Urinary bladder (tissue), 4 donors: ENCODE data around the gene SLC6A8. TPM values are rescaled to one million over a fixed set of nuclear protein-coding genes. Genes with fewer than 3 reads are reported as not detected.
A peak's percentile ranks its signal among the peaks of the same experiment; 100 is the strongest.

Experiments used
- DNase-seq: peaks from one replicate; pipeline ENCODE4 v3.0.0-alpha.2; 2015; ENCODE audit errors: extremely low spot score
- H3K27ac ChIP-seq: one replicate; pipeline ENCODE4 v1.5.1; 2013; ENCODE audit warnings: low read depth, mild to moderate bottlenecking, moderate library complexity
- H3K36me3 ChIP-seq: one replicate; pipeline ENCODE4 v1.6.1; 2013; ENCODE audit warnings: mild to moderate bottlenecking, moderate library complexity; ENCODE audit not compliant: insufficient read depth
- H3K4me1 ChIP-seq: one replicate; pipeline ENCODE4 v1.6.1; 2013; ENCODE audit warnings: mild to moderate bottlenecking, moderate library complexity; ENCODE audit not compliant: insufficient read depth
- H3K4me3 ChIP-seq: one replicate; pipeline ENCODE4 v1.5.1; 2013; ENCODE audit warnings: low read depth, low read length
- WGBS: extraction: QIAGEN DNeasy Blood & Tissue Kit; methylation state at CpG from one replicate; pipeline ENCODE4 v1.1.7; 2013; 5-methylcytosine and 5-hydroxymethylcytosine counted together
- polyA plus RNA-seq: library from polyadenylated mRNA; stranded (reverse); fragments of 200-250 nt; gene quantifications from one replicate; pipeline ENCODE4 v1.2.3, GENCODE V29; 2013
- total RNA-seq: library from RNA; depleted of rRNA; stranded (reverse); fragments of >200 nt; gene quantifications from one replicate; pipeline ENCODE4 v1.2.3, GENCODE V29; 2014
- donor health status: healthy with polysubstance abuse.
- donor health status: healthy.

The SLC6A8 gene
- total RNA-seq = 10.0 TPM
- 76.1 TPM for polyA plus RNA-seq

DNA sequence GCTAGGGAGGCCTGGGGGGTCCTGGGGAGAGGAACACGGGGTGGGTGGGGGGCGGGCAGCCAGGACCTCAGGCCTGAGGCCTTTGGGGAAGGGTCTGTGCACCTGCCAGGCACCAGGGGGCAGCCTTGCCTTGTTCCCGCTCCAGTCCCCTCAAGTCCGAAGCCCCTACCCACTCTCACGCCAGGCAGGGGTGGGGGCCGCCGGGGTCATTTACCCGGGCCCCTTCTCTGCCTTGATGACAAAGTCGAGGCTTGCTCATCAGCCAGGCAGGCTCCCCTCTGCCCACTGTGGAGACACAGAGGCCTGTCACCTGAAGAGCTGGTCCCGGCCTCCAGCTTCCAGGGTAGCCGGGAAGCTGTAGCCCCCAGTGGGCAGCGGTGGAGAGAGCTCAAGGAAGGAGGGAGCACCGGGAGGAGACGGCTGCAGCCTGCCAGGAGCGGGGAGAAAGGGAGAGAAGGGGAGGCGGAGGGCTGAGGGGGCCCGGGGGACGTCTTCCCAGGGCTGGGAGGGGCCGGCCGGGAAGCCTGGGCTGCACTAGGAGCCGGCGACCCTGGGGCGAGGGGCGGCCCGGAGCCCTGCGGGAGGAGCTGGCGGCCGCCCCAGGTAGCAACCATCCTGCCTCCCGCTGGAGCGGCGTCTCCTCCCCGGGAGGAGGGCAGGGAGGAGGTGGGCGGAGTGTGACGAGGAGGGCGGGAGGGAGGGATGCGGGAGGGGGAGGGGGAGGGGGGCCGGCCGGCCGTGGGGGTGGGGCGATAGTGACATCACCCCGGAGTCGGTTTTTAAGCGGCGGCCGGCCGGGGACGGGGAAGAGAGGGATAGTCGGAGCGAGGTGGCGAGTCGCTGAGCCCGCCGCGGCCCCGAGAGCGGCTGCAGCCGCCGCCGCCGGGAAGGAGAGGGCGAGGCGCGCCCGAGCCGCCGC, at the start of gene SLC6A8:
SLC6A8 (plus strand) TSS at position 806 of the 919 bp plus-strand sequence. CDS start 649 bp downstream, outside the sequence.
- Histone ChIP-seq H3K4me1 (no peaks in the 10 kb centered on the region), H3K27ac (no peak within 1 kb of the TSS), H3K36me3 (no peaks in the 10 kb centered on the region), H3K4me3 (peak within 1 kb of the TSS; percentile 58)
- 2% methylated on average over 51 of the region's 66 CpGs for WGBS
- no peak for DNase-seq

DNA sequence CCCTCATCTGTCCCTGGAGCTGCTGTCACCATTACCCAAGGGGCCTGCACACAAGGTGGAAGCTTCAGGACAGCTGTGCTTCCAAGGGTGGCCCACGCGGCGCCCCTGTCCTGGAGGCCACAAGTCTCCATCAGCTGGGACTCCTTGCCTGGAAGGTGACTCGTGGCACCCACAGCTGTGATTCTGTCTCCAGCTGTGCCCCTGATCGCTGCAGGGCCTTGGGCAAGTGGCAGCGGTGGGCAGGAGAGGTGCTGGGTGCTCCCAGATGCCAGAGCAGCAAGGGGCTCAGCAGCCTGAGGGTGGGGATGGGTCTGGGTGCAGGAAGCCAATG, 49.7 kb upstream of the SLC6A8 start:
- DNase-seq = no peak
- Histone ChIP-seq H3K36me3 (no peaks in the 10 kb centered on the region), H3K27ac (no peak overlapping the region), H3K4me1 (no peaks in the 10 kb centered on the region), H3K4me3 (no peak overlapping the region)
- 89% methylated on average over 6 of the region's 6 CpGs for WGBS

DNA sequence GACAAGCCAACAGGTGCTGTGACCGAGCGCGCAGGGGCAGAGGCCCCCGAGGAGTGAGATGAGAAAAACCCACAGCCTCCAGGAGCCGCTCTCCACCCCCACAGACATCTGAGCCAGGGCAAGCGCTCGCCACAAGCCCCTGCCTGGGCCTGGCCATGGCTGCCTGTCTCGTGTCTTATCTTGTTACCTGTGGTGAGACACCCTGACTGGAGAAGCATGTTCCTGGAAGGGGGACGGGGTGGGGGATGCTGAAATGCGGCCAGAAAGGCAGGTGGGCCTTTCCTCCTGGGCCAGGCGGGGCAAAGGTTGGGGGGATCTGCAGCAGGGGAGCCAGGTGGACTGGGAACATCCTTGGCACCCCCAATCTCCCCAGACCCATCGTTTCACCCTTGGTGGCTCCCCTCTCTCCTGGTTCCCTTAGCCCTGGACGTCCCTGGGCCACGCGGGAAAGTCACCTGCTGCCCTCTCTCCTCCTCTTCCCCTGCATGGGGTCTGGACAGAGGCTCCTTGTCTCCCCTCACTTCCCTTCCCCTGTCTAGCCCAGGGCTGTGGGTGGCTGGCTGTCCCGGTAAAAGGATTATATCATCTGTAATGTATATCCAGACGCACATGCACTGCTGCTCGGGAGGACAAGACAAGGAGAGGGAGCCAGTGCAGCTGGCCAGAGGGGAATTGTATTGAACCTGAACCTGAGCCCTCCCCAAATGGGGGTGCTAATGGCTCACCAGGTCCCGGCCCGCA, 49.1 kb upstream of the SLC6A8 start:
- WGBS = 75% methylated on average over 20 of the region's 20 CpGs
- Histone ChIP-seq H3K27ac (no peak overlapping the region), H3K36me3 (no peaks in the 10 kb centered on the region), H3K4me3 (no peak overlapping the region), H3K4me1 (no peaks in the 10 kb centered on the region)
- DNase-seq = no peak

DNA sequence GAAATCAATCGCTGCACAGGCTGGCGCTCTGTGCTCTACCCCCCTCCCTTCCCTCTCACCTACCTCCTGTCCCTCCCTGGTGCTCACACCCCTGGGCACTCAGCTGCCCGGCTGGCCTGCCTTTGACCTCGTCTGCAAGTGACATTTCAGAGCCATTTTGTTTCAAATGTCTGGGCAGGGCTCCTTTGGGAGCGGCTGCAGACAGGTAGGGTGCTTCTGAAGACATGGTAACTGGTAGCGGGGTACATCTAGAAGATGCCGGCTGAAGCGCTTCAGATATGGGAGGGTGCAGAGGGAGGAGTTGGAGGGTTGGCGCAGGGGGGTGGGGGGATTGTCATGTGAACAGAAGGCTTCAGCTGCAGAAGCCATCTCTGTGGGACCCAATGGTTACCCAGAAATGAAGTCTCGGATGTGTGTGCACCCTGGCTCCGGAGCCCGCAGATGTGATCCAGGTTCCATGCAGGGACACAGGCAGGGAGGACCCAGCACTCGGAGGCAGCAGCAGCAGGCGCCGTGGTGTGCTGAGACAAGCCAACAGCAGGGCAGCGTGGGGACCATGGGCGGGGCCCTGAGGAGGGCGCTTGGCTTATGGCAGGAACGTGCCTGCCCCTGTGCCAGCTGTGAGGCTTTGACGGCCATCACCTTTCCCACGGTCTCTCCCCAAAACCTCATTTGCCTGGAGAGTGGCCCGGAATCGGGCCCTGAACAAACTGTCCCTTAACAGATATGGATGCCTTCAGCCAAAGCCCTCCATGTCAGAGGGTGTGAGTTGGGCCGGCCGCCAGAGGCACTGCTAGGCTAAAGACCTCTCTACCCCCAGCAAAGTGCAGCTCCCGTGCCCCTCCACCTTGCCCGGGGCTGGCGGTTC, 48.3 kb upstream of the SLC6A8 start:
- Histone ChIP-seq H3K4me1 (no peaks in the 10 kb centered on the region), H3K27ac (no peak overlapping the region), H3K4me3 (no peak overlapping the region), H3K36me3 (no peaks in the 10 kb centered on the region)
- WGBS = 74% methylated on average over 28 of the region's 28 CpGs
- DNase-seq = no peak

- 88% methylated on average over 23 of the region's 23 CpGs for WGBS
- H3K27ac ChIP-seq = no peak overlapping the region
- no peaks in the 10 kb centered on the region for H3K36me3 ChIP-seq
- H3K4me3 ChIP-seq = no peak overlapping the region
- DNase-seq = no peak
- H3K4me1 ChIP-seq = no peaks in the 10 kb centered on the region
These were observed 47.6 kb upstream of the SLC6A8 start for GRCh38 chrX:153640045-153640686.

DNA sequence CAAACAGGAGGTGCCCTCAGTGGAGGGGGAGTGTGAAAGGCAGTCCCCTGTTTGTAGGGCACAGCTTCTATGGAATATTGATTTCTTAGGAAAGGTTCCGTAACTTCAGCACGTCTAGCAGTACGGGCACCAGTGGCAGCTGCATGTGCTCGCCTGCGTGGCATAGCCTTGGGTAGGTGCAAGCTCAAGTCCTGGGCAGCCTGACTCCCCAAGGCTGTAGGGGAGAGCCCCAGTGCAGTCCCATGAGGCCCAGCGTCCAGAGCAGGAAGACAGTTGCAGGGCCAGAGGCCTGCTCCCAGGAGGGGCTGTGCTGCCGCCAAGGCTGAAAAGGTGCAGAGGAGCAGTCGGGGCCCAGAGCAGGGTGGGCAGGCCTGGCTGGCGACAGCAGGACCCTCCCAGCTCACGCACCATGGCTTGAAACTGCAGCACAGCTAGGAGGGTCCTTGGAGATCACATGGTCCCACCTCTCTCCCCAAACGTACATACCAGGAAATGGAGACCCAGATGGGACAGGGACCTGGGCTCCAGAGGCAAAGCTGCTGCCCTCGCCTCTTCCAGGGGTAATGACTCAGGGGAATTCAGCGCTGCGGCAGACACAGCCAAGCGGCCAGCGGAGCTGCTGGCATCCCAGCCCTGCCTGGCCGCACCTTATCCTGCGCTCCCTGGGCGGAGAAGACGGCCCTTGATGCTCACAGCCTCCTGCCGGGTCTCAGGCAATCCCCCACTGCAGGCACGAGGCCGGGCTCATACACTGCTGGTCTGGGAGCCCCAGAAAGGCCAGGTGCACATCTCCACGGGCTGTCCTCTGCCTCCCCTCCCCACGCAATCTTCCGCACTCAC, 46.8 kb upstream of the SLC6A8 start:
- WGBS = 56% methylated on average over 26 of the region's 26 CpGs
- no peak overlapping the region for H3K4me3 ChIP-seq
- DNase-seq = no peak
- no peaks in the 10 kb centered on the region for H3K4me1 ChIP-seq
- no peaks in the 10 kb centered on the region for H3K36me3 ChIP-seq
- H3K27ac ChIP-seq = no peak overlapping the region

GRCh38 chrX:153641627-153642026, 46.1 kb upstream of the SLC6A8 start:
- no peak for DNase-seq
- Histone ChIP-seq H3K27ac (no peak overlapping the region), H3K36me3 (no peaks in the 10 kb centered on the region), H3K4me3 (no peak overlapping the region), H3K4me1 (no peaks in the 10 kb centered on the region)
- 8% methylated on average over 8 of the region's 8 CpGs for WGBS

DNA sequence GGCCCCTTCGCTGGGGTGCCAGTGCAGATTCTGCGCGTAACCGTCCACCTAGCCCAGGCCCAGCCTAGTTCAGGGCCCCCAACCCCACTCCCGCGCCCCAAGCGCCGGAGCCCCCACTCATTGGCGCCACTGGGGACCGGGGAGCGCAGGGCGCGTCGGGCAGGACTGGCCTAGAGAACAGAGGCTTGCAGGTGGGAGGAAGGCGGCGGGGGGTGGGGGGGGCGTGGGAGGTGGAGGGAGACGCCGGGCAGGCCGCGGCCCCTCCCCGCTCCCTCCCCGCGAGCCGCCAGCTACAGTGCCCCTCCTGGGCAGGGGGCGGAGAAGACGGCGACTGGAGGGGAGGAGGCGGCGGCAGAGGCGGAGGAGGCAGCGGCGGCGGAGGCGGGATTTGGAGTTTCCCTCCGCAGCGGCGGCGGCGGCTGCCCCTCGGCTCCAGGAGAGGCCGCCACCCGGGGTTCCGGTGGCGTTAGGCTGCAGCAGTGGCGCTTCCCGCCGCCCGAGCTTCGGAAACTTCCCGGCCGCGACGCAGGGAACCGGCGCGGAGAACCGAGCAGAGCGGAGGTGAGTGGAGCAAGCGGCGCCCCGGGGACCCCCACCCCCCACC, 45.6 kb upstream of the SLC6A8 start:
- WGBS = under 1% methylated on average over 43 of the region's 62 CpGs
- DNase-seq = no peak
- no peak overlapping the region for H3K27ac ChIP-seq
- no peak overlapping the region for H3K4me3 ChIP-seq
- no peaks in the 10 kb centered on the region for H3K36me3 ChIP-seq
- H3K4me1 ChIP-seq = no peaks in the 10 kb centered on the region

- Histone ChIP-seq H3K36me3 (no peaks in the 10 kb centered on the region), H3K4me3 (no peak overlapping the region), H3K27ac (no peak overlapping the region), H3K4me1 (no peaks in the 10 kb centered on the region)
- WGBS = 3% methylated on average over 46 of the region's 48 CpGs
- no peak for DNase-seq
These were observed 44.9 kb upstream of the SLC6A8 start for GRCh38 chrX:153642655-153643430.

DNA sequence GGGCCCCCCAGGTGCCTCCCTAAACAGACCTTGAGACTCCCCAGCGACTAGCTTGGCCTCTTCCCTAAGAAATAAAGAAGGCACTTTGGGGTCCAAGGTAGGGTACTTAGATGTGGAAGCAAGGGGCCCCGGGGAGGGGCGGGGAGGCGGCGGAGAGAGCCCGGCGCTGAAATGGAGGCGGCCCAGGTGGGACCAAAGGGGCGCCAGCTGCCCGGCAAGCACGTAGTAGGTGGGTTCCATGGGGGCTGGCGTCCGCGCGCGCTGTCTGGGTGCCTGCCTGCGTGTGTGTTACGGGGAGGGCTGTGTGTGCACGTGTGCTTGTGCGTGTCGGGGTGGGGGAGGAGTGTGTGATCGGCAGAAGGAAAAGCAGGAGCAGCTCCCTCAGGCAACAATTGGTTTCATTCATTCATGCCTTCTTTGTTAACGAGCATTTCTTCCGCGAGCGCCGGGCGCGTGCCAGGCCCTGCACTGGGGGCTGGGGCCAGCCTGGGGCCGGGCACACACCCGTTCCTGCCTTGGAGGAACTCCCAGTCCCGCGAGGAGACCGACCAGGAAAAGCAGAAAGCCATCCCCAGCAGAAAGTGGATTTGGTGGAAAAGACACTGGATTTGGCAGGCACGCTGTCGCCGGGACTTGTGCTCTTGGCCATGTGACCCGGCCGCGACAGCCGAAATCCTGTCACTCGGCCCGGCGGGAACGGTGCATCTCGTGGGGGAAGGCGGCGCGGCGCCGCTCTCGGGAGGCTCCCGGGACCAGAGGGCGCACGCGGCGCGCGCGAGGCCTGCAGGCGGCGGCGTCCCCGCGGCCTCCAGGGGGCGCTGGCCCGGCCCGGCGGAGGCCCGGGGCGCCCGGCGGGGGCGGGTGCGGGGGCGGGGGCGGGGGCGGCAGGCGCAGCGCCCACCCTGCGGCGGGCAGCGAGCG, 44.0 kb upstream of the SLC6A8 start:
- H3K4me1 ChIP-seq = no peaks in the 10 kb centered on the region
- H3K27ac ChIP-seq = no peak overlapping the region
- H3K4me3 ChIP-seq = no peak overlapping the region
- H3K36me3 ChIP-seq = no peaks in the 10 kb centered on the region
- no peak for DNase-seq
- WGBS = 1% methylated on average over 66 of the region's 84 CpGs
